ENCODE measurements around the gene SERTAD4.

The SERTAD4 gene

GRCh38 chr1:210292231-210292871, 59.8 kb downstream of the SERTAD4 start:
- peak overlapping the region; percentile 50 for H3K4me3 ChIP-seq (ENCODE audit: low read length)
- TF ChIP-seq CTCF (conservative IDR thresholded peaks at IDR 0.05; ENCODE audit: low read length), result 0 out of 2 replicates have a peak, but pooled peaks have one; percentile 4

GRCh38 chr1:210293171-210293607, 60.6 kb downstream of the SERTAD4 start:
- DNase-seq (ENCODE audit: low read depth), result peak; percentile 97
- no peak for TF ChIP-seq CTCF (conservative IDR thresholded peaks at IDR 0.05; ENCODE audit: low read length)
- H3K4me3 ChIP-seq (ENCODE audit: low read length), result peak overlapping the region; percentile 50

More at GRCh38 chr1:210292231-210292871, 59.8 kb downstream of the SERTAD4 start:
- DNase-seq (ENCODE audit: low read depth), result peak; percentile 39

GRCh38 chr1:210294999-210295745, 62.6 kb downstream of the SERTAD4 start:
- DNase-seq (ENCODE audit: low read depth), result peak; percentile 87
- peak overlapping the region; percentile 22 for H3K4me3 ChIP-seq (ENCODE audit: low read length)
- TF ChIP-seq CTCF (conservative IDR thresholded peaks at IDR 0.05; ENCODE audit: low read length), result peak; percentile 19; the same call in 1 of the 2 replicates
